Choroid plexus epithelial cell (primary cell): ENCODE measurements around the gene ZSWIM1.

Experiments used
- DNase-seq: peaks from one replicate; pipeline ENCODE4 v3.0.0-alpha.2; 2010; ENCODE audit warnings: low read depth
- H3K4me3 ChIP-seq: 2 replicates; pipeline ENCODE4 v1.5.1; 2011; ENCODE audit warnings: low read depth, mild to moderate bottlenecking, control low read depth, low read length, moderate library complexity
- CTCF ChIP-seq: conservative IDR thresholded peaks from 2 replicates; pipeline ENCODE4 v1.5.1; 2011; ENCODE audit warnings: low read depth, mild to moderate bottlenecking, control low read depth, inconsistent platforms, low read length, moderate library complexity

ZSWIM1 gene

GRCh38 chr20:45835825-45836224 lies 45.2 kb upstream of the ZSWIM1 start:
- no peak overlapping the region for H3K4me3 ChIP-seq
- DNase-seq, result no peak
- TF ChIP-seq CTCF, result no peak

- DNase-seq, result no peak
- H3K4me3 ChIP-seq, result no peak overlapping the region
- no peak for TF ChIP-seq CTCF
These were observed 44.2 kb upstream of the ZSWIM1 start for GRCh38 chr20:45836841-45837240.

GRCh38 chr20:45840700-45841198 lies 40.3 kb upstream of the ZSWIM1 start:
- H3K4me3 ChIP-seq, result no peak overlapping the region
- no peak for DNase-seq
- no peak for TF ChIP-seq CTCF

GRCh38 chr20:45841407-45842129 lies 39.5 kb upstream of the ZSWIM1 start:
- no peak overlapping the region for H3K4me3 ChIP-seq
- TF ChIP-seq CTCF, result no peak
- no peak for DNase-seq

- TF ChIP-seq CTCF, result no peak
These were observed 38.7 kb upstream of the ZSWIM1 start for GRCh38 chr20:45842169-45842812.

GRCh38 chr20:45843506-45843905 lies 37.5 kb upstream of the ZSWIM1 start:
- no peak for DNase-seq
- H3K4me3 ChIP-seq, result no peak overlapping the region
- TF ChIP-seq CTCF, result no peak

More at GRCh38 chr20:45842169-45842812, 38.7 kb upstream of the ZSWIM1 start:
- H3K4me3 ChIP-seq, result no peak overlapping the region
- DNase-seq, result peak; percentile 62
